GM23248 (cell line): ENCODE data around the gene TSSK3. TPM values are rescaled to one million over a fixed set of nuclear protein-coding genes. Genes with fewer than 3 reads are reported as not detected.

Experiments
- DNase-seq: peaks from one replicate; pipeline ENCODE4 v3.0.0-alpha.2; 2015
- H2AFZ ChIP-seq: fragments of 200-600 bp; sonication (generic); 2 replicates; pipeline ENCODE4 v1.6.1; 2016; ENCODE audit warnings: antibody characterized with exemption
- H3F3A ChIP-seq: fragments of 200-600 bp; sonication (generic); 2 replicates; pipeline ENCODE4 v1.6.1; 2016; ENCODE audit warnings: mild to moderate bottlenecking, antibody characterized with exemption, mixed run types; ENCODE audit not compliant: insufficient read depth
- H3K27ac ChIP-seq: fragments of 200-600 bp; sonication (generic); 2 replicates; pipeline ENCODE4 v1.5.1; 2016; ENCODE audit warnings: mild to moderate bottlenecking
- H3K27me3 ChIP-seq: fragments of 200-600 bp; sonication (generic); replicated peaks from 2 replicates; pipeline ENCODE4 v1.6.1; 2016; ENCODE audit warnings: mild to moderate bottlenecking; ENCODE audit not compliant: insufficient read depth
- H3K36me3 ChIP-seq: fragments of 200-600 bp; sonication (generic); 2 replicates; pipeline ENCODE4 v1.6.1; 2016; ENCODE audit warnings: low read depth, mild to moderate bottlenecking
- H3K4me1 ChIP-seq: fragments of 200-600 bp; sonication (generic); 2 replicates; pipeline ENCODE4 v1.6.1; 2016; ENCODE audit warnings: mild to moderate bottlenecking; ENCODE audit not compliant: insufficient read depth
- H3K4me2 ChIP-seq: fragments of 200-600 bp; sonication (generic); one replicate; pipeline ENCODE4 v1.6.1; 2016; ENCODE audit warnings: mild to moderate bottlenecking; ENCODE audit not compliant: unreplicated experiment
- H3K4me3 ChIP-seq: fragments of 200-600 bp; sonication (generic); 2 replicates; pipeline ENCODE4 v1.5.1; 2016; ENCODE audit warnings: mild to moderate bottlenecking
- H3K79me2 ChIP-seq: fragments of 200-600 bp; sonication (generic); 2 replicates; pipeline ENCODE4 v1.6.1; 2016; ENCODE audit warnings: mild to moderate bottlenecking; ENCODE audit not compliant: insufficient read depth
- H3K9ac ChIP-seq: fragments of 200-600 bp; sonication (generic); 2 replicates; pipeline ENCODE4 v1.6.1; 2016; ENCODE audit warnings: mild to moderate bottlenecking
- H3K9me2 ChIP-seq: fragments of 200-600 bp; sonication (generic); 2 replicates; pipeline ENCODE4 v1.6.1; 2016; ENCODE audit warnings: mixed run types, mild to moderate bottlenecking, moderate library complexity; ENCODE audit not compliant: insufficient read depth
- H3K9me3 ChIP-seq: fragments of 200-600 bp; sonication (generic); one replicate; pipeline ENCODE4 v1.6.1; 2017; ENCODE audit warnings: low read depth
- H4K20me1 ChIP-seq: fragments of 200-600 bp; sonication (generic); 2 replicates; pipeline ENCODE4 v1.6.0; 2016; ENCODE audit not compliant: insufficient read depth
- EZH2 ChIP-seq: fragments of 200-600 bp; sonication (generic); IDR thresholded peaks from 2 replicates; pipeline ENCODE4 v1.6.1; 2018; ENCODE audit warnings: antibody characterized with exemption, mild to moderate bottlenecking; ENCODE audit not compliant: insufficient read depth, poor library complexity, severe bottlenecking
- EZH2phosphoT487 ChIP-seq: fragments of 200-600 bp; sonication (generic); IDR thresholded peaks from 2 replicates; pipeline ENCODE4 v1.6.1; 2018; ENCODE audit warnings: antibody characterized with exemption, moderate library complexity, mild to moderate bottlenecking, low read depth; ENCODE audit not compliant: insufficient read depth
- WGBS, 2 experiments: methylation state at CpG; one replicate each; pipeline ENCODE4 v1.1.6; 2015 to 2017; ENCODE audit warnings: low lambda C conversion rate in 2 of 2, low coverage in 1 of 2; ENCODE audit errors: missing lambda C conversion rate in 2 of 2; 5-methylcytosine and 5-hydroxymethylcytosine counted together
- in situ Hi-C: fragments of 300-500 bp; cut with MboI; formaldehyde crosslinking; loops from 2 replicates; pipeline ENCODE4 v1.15.0; 2020
- polyA plus RNA-seq: library from polyadenylated mRNA; unstranded; fragments of >200 nt; fragmentation: Nextera tagmentation; extraction: Ambion mirVana; gene quantifications from 2 replicates; pipeline ENCODE4 v1.2.1, GENCODE V29; 2016
- total RNA-seq: library from RNA; depleted of rRNA; stranded (reverse); fragments of >200 nt; shearing (Covaris generic); gene quantifications from 2 replicates; pipeline ENCODE4 v1.2.3, GENCODE V29; 2014

Gene TSSK3
- total and polyA plus RNA-seq, 2 experiments from 2014 or later = 0.22 TPM; not detected in 1

GRCh38 chr1:32327204-32327603 is 35.1 kb upstream of the TSSK3 start:
- Histone ChIP-seq H2AFZ (no peak overlapping the region), H3K9ac (no peak overlapping the region), H3K79me2 (no peaks in the 10 kb centered on the region), H3K27me3 (no peaks in the 10 kb centered on the region), H3K9me3 (no peaks in the 10 kb centered on the region), H3K4me2 (no peak overlapping the region), H3K4me3 (no peak overlapping the region), H4K20me1 (no peaks in the 10 kb centered on the region), H3K9me2 (no peaks in the 10 kb centered on the region), H3K36me3 (no peaks in the 10 kb centered on the region; the same call in 1 of the 2 replicates), H3K4me1 (no peaks in the 10 kb centered on the region), H3K27ac (no peak overlapping the region), H3F3A (0 out of 2 replicates have a peak, but pooled peaks cover 5% of the 10 kb centered on the region)
- in situ Hi-C loops = no loop called here
- no peak for DNase-seq
- 89 to 95% methylated on average over 11 of the region's 11 CpGs for WGBS, 2 experiments
- TF ChIP-seq EZH2 = no peak
- no peak for TF ChIP-seq EZH2phosphoT487

- Histone ChIP-seq H3K27me3 (no peaks in the 10 kb centered on the region), H3K4me1 (no peaks in the 10 kb centered on the region), H3K9me3 (no peaks in the 10 kb centered on the region), H3K4me3 (no peak overlapping the region), H4K20me1 (no peaks in the 10 kb centered on the region), H3K36me3 (no peaks in the 10 kb centered on the region; the same call in 1 of the 2 replicates), H3K79me2 (no peaks in the 10 kb centered on the region), H3K27ac (no peak overlapping the region), H3K9me2 (no peaks in the 10 kb centered on the region), H2AFZ (no peak overlapping the region), H3F3A (peaks cover 10% of the 10 kb centered on the region; the same call in 1 of the 2 replicates), H3K9ac (no peak overlapping the region), H3K4me2 (no peak overlapping the region)
- WGBS, 2 experiments = 84 to 91% methylated on average over 4 of the region's 4 CpGs
- no peak for DNase-seq
- TF ChIP-seq EZH2 = no peak
- TF ChIP-seq EZH2phosphoT487 = no peak
- in situ Hi-C loops = no loop called here
Observed at GRCh38 chr1:32329931-32330466, 32.3 kb upstream of the TSSK3 start.

- Histone ChIP-seq H3K27me3 (no peaks in the 10 kb centered on the region), H3K9ac (no peak overlapping the region), H4K20me1 (no peaks in the 10 kb centered on the region), H3F3A (peaks cover 10% of the 10 kb centered on the region; the same call in 1 of the 2 replicates), H3K9me2 (no peaks in the 10 kb centered on the region), H3K79me2 (no peaks in the 10 kb centered on the region), H2AFZ (no peak overlapping the region), H3K27ac (no peak overlapping the region), H3K9me3 (no peaks in the 10 kb centered on the region), H3K4me3 (no peak overlapping the region), H3K4me1 (no peaks in the 10 kb centered on the region), H3K36me3 (no peaks in the 10 kb centered on the region; the same call in 1 of the 2 replicates), H3K4me2 (no peak overlapping the region)
- 93 to 94% methylated on average over 12 of the region's 12 CpGs for WGBS, 2 experiments
- DNase-seq = no peak
- in situ Hi-C loops = no loop called here
- TF ChIP-seq EZH2 (no peak), EZH2phosphoT487 (no peak)
Observed at GRCh38 chr1:32330558-32331151, 31.7 kb upstream of the TSSK3 start.

- 91 to 92% methylated on average over 12 of the region's 12 CpGs for WGBS, 2 experiments
- H4K20me1 ChIP-seq = no peaks in the 10 kb centered on the region
- H3K27me3 ChIP-seq = no peaks in the 10 kb centered on the region
- no peak overlapping the region for H2AFZ ChIP-seq
- H3F3A ChIP-seq = peaks cover 10% of the 10 kb centered on the region; the same call in 1 of the 2 replicates
- in situ Hi-C loops = no loop called here
- 0 out of 2 replicates have a peak, but pooled peaks cover 1% of the 10 kb centered on the region for H3K4me1 ChIP-seq
- no peak overlapping the region for H3K4me2 ChIP-seq
- H3K27ac ChIP-seq = no peak overlapping the region
- DNase-seq = no peak
- no peaks in the 10 kb centered on the region; the same call in 1 of the 2 replicates for H3K36me3 ChIP-seq
- no peak overlapping the region for H3K4me3 ChIP-seq
- H3K9ac ChIP-seq = no peak overlapping the region
- H3K9me2 ChIP-seq = no peaks in the 10 kb centered on the region
- no peaks in the 10 kb centered on the region for H3K9me3 ChIP-seq
- H3K79me2 ChIP-seq = no peaks in the 10 kb centered on the region
- TF ChIP-seq EZH2 = no peak
- TF ChIP-seq EZH2phosphoT487 = no peak
Observed at GRCh38 chr1:32331549-32331948, 30.8 kb upstream of the TSSK3 start.
